ENCODE measurements around the gene UNK.

DNA sequence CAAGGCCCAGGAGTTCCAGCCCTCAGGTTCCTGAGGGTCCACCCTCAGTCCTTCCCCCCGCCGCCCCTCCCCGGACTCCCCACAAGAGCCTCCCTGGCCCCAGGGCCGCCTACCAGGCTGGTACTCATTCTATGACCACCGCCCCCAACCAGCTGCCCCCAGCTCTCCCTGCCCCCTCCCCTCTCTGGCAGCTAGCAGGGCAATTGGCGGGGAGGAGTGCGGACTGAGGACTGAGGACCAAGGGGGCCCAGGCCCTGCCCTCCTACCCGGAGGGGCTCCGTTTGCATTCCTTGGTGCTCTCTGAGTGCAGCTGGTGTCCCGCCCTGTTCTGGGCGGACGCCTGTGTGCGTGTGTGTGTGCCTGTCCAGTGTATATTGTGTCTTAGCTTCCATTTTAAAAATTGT lies 40.5 kb downstream of the UNK start:
- TF ChIP-seq, protein P1, sequence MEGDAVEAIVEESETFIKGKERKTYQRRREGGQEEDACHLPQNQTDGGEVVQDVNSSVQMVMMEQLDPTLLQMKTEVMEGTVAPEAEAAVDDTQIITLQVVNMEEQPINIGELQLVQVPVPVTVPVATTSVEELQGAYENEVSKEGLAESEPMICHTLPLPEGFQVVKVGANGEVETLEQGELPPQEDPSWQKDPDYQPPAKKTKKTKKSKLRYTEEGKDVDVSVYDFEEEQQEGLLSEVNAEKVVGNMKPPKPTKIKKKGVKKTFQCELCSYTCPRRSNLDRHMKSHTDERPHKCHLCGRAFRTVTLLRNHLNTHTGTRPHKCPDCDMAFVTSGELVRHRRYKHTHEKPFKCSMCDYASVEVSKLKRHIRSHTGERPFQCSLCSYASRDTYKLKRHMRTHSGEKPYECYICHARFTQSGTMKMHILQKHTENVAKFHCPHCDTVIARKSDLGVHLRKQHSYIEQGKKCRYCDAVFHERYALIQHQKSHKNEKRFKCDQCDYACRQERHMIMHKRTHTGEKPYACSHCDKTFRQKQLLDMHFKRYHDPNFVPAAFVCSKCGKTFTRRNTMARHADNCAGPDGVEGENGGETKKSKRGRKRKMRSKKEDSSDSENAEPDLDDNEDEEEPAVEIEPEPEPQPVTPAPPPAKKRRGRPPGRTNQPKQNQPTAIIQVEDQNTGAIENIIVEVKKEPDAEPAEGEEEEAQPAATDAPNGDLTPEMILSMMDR (conservative IDR thresholded peaks at IDR 0.05) = no peak
- no peak for TF ChIP-seq EZH2 (IDR thresholded peaks at IDR 0.05; ENCODE audit: low read depth)
